Measurements from ENCODE around the gene COL16A1.

COL16A1 gene

DNA sequence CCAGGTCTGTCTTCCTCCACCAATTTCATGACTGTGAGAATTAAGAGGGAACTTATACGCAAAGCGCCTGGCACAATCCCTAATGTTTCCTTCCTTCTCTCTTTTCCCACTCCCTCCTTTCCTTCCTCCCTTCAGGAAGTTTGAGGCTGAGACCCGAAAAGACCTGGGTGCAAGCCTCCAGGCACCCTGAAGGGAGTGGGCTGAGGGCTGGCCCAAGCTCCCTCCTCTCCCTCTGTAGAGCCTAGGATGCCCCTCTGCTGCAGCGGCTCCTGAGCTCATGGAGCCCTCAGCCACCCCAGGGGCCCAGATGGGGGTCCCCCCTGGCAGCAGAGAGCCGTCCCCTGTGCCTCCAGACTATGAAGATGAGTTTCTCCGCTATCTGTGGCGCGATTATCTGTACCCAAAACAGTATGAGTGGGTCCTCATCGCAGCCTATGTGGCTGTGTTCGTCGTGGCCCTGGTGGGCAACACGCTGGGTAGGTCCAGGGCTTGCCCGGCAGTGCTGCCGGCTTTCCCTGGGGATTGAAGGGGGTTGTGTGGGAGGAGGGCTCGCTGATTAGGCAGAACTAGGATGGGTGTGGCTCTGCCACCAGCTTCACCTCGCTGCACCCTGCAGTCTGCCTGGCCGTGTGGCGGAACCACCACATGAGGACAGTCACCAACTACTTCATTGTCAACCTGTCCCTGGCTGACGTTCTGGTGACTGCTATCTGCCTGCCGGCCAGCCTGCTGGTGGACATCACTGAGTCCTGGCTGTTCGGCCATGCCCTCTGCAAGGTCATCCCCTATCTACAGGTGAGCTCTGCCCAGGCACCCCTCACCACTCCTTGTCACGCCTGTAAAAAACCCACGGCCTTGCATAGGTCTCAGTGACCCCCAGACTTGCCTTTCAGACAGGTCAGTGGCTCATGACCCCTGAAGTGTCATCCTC, 84.6 kb downstream of the COL16A1 start:
- DNase-seq (ENCODE audit: low read depth), result no peak
- TF ChIP-seq, protein P1, sequence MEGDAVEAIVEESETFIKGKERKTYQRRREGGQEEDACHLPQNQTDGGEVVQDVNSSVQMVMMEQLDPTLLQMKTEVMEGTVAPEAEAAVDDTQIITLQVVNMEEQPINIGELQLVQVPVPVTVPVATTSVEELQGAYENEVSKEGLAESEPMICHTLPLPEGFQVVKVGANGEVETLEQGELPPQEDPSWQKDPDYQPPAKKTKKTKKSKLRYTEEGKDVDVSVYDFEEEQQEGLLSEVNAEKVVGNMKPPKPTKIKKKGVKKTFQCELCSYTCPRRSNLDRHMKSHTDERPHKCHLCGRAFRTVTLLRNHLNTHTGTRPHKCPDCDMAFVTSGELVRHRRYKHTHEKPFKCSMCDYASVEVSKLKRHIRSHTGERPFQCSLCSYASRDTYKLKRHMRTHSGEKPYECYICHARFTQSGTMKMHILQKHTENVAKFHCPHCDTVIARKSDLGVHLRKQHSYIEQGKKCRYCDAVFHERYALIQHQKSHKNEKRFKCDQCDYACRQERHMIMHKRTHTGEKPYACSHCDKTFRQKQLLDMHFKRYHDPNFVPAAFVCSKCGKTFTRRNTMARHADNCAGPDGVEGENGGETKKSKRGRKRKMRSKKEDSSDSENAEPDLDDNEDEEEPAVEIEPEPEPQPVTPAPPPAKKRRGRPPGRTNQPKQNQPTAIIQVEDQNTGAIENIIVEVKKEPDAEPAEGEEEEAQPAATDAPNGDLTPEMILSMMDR (IDR thresholded peaks at IDR 0.05; ENCODE audit: insufficient read depth, low read depth, low read length, missing control alignments), result no peak
- H3K4me3 ChIP-seq (ENCODE audit: low read depth, low read length), result no peak overlapping the region

DNA sequence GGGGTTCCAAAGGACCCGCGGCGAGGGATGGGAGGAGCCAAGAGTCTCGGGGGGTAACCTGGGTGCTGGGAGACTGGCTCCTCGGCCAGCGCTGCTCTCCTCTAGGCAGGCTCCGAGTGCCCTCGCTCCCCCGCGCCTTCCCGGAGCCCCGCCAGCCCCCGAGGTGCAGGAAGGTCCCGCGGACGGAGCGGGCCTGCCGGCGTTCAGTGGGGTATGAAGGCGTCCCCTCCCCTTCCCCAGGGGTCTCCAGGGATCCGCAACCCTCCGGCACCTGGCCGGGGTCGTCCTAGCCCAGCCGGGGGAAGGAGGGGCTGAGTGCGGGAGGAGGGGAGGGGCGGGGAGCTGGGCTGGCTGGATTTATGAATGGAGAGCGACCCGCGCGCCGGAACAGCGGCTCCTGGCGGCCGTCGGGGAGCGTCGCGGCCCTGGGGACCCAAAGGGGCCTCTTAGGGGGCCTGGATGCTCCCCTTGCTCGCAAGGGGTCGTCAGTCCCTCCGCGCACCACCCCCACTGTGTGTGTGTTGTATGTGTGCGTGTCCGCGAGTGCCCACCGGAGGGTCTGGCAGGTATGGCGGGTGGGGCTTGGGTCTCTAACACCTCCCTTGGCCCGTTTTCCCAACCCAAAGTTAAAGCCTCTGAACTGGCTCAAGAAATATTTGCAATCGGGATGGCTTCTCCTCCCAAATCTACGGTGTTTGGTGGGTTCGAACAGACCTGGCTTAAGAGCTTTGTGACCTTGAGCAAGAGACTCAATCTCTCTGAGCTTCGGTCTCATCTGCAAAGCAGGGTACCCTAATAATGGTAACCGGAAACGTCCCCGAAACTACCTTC, 85.7 kb downstream of the COL16A1 start:
- TF ChIP-seq, protein P1 (IDR thresholded peaks at IDR 0.05; ENCODE audit: insufficient read depth, low read depth, low read length, missing control alignments), result peak; percentile 81
- peak; percentile 56 for DNase-seq (ENCODE audit: low read depth)
- H3K4me3 ChIP-seq (ENCODE audit: low read depth, low read length), result peak overlapping the region; percentile 35

DNA sequence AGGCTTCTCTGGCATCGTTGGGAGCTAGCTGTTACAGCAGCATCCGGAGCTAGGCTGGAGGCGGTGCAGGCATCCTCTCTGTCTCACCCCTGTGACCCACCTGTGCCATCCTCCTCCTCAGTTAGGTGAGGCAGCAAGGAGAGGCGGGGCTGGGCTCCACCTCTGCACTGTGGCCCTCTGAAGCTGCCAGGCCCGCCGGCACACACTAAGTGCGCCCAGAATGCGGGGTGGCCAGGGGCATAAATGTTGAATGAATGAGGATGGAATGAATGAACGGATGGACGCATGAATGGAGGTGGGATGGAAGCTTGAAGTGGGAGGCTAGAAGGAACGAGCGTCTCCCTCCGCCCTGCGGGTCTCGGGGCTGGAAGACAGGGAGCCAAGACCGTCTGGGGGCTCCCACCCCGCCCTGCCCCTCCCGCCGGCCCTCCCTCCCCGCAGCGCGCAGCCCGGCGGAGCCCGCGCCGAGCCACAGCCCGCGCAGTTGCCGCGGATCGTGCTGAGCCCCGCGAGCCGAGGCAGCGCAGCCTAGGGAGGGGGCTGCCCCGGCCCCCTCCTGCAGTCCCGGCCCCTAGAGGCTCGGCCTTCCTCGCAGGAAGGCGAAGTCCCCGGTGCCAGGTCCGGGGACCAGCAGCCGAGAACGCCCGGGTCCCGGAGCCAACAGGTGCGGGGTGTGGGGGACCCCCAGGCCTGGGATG, 86.5 kb downstream of the COL16A1 start, which contains the start of gene HCRTR1:
HCRTR1 (plus strand) TSS at position 472 of the 698 bp plus-strand sequence. CDS start 1,504 bp downstream, outside the sequence.
- DNase-seq (ENCODE audit: low read depth), result no peak
- peak within 1 kb of the TSS; percentile 35 for H3K4me3 ChIP-seq (ENCODE audit: low read depth, low read length)
- TF ChIP-seq, protein P1 (IDR thresholded peaks at IDR 0.05; ENCODE audit: insufficient read depth, low read depth, low read length, missing control alignments), result no peak

DNA sequence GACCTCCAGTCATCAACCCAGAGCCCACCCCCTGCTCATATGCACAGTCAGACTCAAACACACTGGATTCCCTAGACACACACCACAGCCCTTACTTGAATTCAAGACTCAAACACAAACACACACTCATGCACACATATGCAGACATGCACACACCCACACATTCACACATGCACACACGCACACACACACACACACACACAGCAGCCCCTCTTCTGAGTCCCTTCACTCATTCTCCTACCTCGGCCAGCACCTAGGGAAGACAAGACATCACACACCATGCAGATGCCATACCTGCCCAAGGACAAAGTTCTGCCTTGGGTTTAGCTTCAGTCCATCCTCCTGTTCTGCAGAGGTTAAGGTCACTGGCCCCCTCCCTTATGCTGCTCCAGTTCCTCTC, 87.9 kb downstream of the COL16A1 start:
- TF ChIP-seq, protein P1 (IDR thresholded peaks at IDR 0.05; ENCODE audit: insufficient read depth, low read depth, low read length, missing control alignments), result no peak
- no peak overlapping the region for H3K4me3 ChIP-seq (ENCODE audit: low read depth, low read length)
- no peak for DNase-seq (ENCODE audit: low read depth)

DNA sequence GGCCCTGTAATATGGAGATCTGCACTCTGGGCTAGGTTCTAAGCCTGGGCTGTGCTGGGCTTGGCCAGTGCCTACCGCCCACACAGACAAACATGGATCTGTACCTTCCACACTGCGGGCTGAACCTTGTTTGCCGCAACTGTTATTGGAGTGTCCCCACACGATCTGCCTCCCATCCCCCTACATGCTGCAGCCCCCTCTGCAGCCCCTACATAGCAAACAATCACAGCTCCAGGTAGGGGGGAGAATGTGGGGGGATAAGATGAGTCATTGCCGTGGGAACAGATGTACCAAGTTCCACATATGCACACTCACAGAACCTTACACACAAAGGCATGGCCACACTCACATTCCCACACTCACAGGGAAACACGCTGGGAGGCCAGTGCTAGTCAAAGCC, 88.4 kb downstream of the COL16A1 start:
- TF ChIP-seq, protein P1 (IDR thresholded peaks at IDR 0.05; ENCODE audit: insufficient read depth, low read depth, low read length, missing control alignments), result no peak
- H3K4me3 ChIP-seq (ENCODE audit: low read depth, low read length), result no peak overlapping the region
- no peak for DNase-seq (ENCODE audit: low read depth)

DNA sequence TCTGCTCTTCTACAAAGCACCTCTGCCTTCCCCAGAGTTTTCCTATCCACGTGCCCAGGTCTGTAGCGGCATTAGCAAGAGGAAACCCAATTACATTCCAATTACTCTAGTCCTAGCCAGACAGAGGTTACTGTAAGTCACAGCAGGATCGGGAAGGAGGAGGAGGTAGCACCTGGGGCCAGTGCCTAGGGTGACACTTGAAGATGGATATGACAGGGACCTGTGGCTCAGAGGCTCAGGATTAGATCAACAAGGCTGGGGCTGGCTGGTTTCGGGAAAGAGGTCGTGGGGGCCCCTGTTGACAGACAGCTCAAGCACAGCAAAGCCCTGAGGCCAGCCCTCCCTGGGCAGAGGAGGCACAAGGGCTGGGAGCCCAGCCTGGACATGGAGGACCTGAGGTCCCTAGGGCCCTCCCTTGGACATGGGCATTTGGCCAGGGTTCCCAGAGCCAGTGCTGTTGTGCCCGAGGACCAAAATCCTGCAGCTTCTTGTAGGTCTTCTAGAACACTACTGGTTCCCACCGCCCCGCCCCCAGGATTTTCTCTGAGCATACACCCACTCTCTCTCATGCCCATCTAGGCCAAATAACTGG, 89.3 kb downstream of the COL16A1 start:
- no peak overlapping the region for H3K4me3 ChIP-seq (ENCODE audit: low read depth, low read length)
- DNase-seq (ENCODE audit: low read depth), result no peak
- TF ChIP-seq, protein P1 (IDR thresholded peaks at IDR 0.05; ENCODE audit: insufficient read depth, low read depth, low read length, missing control alignments), result no peak
